AG09319 (cell line): Measurements from ENCODE around the gene MXD4.
"Not testable (repeated sequence)": the region's sequence is repeated elsewhere in the genome, so short reads cannot be mapped to it uniquely, and the experiment has no call there.

Experiments
- DNase-seq: peaks from one replicate; pipeline ENCODE4 v3.0.0-alpha.2; 2010; ENCODE audit warnings: low read depth; ENCODE audit errors: extremely low read depth
- TF ChIP-seq, protein P1 (sequence below): IDR thresholded peaks from 2 replicates; pipeline ENCODE4 v1.5.1; 2011; ENCODE audit warnings: low read depth, mild to moderate bottlenecking, inconsistent platforms, low read length, moderate library complexity

The MXD4 gene

GRCh38 chr4:2226261-2226660, 35.6 kb downstream of the MXD4 start:
- TF ChIP-seq, protein P1, sequence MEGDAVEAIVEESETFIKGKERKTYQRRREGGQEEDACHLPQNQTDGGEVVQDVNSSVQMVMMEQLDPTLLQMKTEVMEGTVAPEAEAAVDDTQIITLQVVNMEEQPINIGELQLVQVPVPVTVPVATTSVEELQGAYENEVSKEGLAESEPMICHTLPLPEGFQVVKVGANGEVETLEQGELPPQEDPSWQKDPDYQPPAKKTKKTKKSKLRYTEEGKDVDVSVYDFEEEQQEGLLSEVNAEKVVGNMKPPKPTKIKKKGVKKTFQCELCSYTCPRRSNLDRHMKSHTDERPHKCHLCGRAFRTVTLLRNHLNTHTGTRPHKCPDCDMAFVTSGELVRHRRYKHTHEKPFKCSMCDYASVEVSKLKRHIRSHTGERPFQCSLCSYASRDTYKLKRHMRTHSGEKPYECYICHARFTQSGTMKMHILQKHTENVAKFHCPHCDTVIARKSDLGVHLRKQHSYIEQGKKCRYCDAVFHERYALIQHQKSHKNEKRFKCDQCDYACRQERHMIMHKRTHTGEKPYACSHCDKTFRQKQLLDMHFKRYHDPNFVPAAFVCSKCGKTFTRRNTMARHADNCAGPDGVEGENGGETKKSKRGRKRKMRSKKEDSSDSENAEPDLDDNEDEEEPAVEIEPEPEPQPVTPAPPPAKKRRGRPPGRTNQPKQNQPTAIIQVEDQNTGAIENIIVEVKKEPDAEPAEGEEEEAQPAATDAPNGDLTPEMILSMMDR, result no peak
- no peak for DNase-seq

GRCh38 chr4:2222838-2223237, 39.1 kb downstream of the MXD4 start:
- DNase-seq, result no peak

GRCh38 chr4:2221378-2221777, 40.5 kb downstream of the MXD4 start:
- DNase-seq, result not testable (repeated sequence)

More at GRCh38 chr4:2222838-2223237, 39.1 kb downstream of the MXD4 start:
- TF ChIP-seq, protein P1, result no peak

DNA sequence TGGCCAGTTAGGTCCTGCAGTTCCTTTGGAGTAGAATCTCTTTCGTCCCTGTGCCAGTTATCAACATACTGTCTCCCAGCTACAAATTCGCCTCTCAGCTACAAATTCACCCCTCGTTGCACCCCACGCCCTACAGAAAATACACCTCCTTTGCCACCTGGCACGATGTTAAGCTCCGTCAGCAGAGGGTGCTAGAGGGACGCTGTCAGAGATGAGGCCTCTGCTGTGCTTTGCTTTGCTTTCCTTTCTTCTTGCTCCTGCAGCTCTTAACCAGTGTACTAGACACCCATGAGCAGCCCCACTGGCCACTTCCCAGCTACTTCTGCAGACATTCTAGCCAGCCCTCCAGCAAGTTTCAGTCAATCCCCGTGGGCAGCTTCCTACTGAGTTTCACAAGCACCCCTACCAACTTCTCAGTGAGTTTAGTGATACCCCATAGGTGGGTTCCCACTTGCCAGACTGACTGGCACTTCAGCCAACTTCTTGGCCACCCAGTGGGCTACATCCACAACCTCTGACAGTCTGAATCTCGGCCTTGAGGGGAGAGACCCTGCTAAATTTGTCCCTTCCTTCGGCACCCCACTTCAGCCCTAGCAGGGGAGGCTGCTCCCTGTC, 41.8 kb downstream of the MXD4 start:
- TF ChIP-seq, protein P1, result peak; percentile 93
- DNase-seq, result peak; percentile 27

GRCh38 chr4:2219233-2219760, 42.6 kb downstream of the MXD4 start:
- no peak for DNase-seq
- TF ChIP-seq, protein P1, result no peak

DNA sequence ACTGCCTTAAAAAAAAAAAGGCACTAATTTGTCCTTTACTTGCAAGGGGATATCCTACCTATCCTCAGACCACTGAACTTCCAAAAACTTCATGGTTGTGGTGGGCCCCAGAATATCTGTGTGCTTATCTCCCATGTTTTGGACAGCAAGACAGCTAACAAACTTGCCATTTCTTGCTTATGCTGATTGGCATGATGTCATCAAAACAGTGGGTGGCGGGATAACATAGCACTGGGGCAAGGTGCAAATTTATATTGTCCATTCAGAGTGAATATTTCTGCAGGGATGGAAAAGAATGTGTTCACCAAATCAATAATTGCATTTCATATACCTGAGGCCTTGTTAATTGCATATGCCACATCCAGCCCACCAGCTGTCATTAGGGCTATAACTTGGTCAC, 43.5 kb downstream of the MXD4 start:
- DNase-seq, result no peak
- TF ChIP-seq, protein P1, result no peak

DNA sequence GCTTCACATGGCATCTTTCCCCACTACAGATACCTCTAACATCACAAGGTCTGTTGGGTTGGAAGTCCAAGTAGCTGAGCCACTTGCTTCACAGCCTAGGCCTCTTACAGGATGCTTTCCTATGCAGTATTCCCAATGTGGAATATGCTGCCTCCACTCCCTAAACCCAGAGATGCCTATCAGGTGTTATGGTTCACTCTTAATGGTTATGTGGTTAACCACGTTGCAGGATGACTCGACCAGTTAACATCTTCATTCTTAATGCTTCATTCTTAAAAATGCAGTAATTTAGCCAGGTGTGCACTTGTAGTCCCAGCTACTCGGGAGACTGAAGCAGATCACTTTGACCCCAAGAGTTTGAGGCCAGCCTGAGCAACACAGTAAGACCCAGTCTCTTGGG, 44.2 kb downstream of the MXD4 start:
- no peak for DNase-seq

More for the DNA sequence above, 44.2 kb downstream of the MXD4 start:
- TF ChIP-seq, protein P1, result no peak
